H1 (cell line): ENCODE results near the gene EPB41L3. TPM values are rescaled to one million over a fixed set of nuclear protein-coding genes. Genes with fewer than 3 reads are reported as not detected.

Source experiments
- CTCF ChIA-PET: fragments of 300-600 bp; sonication (Branson Sonifier 250); formaldehyde crosslinking; loops from one replicate; lab custom pipeline; 2021; ENCODE audit not compliant: partially characterized antibody; lab: Charles Lee
- POLR2A ChIA-PET: fragments of 300-600 bp; sonication (Branson Sonifier 250); formaldehyde crosslinking; loops from one replicate; lab custom pipeline; 2021; ENCODE audit warnings: inconsistent platforms; ENCODE audit not compliant: partially characterized antibody; lab: Charles Lee
- DNase-seq, 2 experiments: peaks; one replicate each; pipeline versions ENCODE4 v3.0.0 to v3.0.0-alpha.2; 2010 to 2022; ENCODE audit warnings: low spot score in 2 of 2, low read depth in 1 of 2, mixed read lengths in 1 of 2
- FAIRE-seq: peaks from 2 replicates; lab custom pipeline; 2011; peaks lifted over from hg19 to GRCh38; lab: Jason Lieb, UNC
- H2AFZ ChIP-seq: 2 replicates; pipeline ENCODE4 v1.8.1; 2012; ENCODE audit warnings: low read length, inconsistent platforms
- H2AK5ac ChIP-seq: 2 replicates; pipeline ENCODE4 v1.6.1; 2013; ENCODE audit warnings: low read depth, low read length
- H2BK120ac ChIP-seq: replicated peaks from 2 replicates; pipeline ENCODE3; 2013; ENCODE audit warnings: low read depth, low read length, inconsistent platforms
- H2BK12ac ChIP-seq: 2 replicates; pipeline ENCODE4 v1.6.1; 2013; ENCODE audit warnings: low read depth, low read length
- H2BK15ac ChIP-seq: 2 replicates; pipeline ENCODE4 v1.6.1; 2013; ENCODE audit warnings: low read length
- H2BK20ac ChIP-seq: 2 replicates; pipeline ENCODE4 v1.6.1; 2013; ENCODE audit warnings: low read length
- H2BK5ac ChIP-seq: 2 replicates; pipeline ENCODE4 v1.6.1; 2013; ENCODE audit warnings: low read depth, low read length
- H3K14ac ChIP-seq: 2 replicates; pipeline ENCODE4 v1.6.1; 2013; ENCODE audit warnings: inconsistent platforms; ENCODE audit not compliant: insufficient read length
- H3K18ac ChIP-seq: 2 replicates; pipeline ENCODE4 v1.6.1; 2013; ENCODE audit warnings: low read length; ENCODE audit errors: extremely low read depth
- H3K23ac ChIP-seq: 2 replicates; pipeline ENCODE4 v1.6.1; 2013; ENCODE audit warnings: inconsistent platforms; ENCODE audit not compliant: insufficient read length
- H3K23me2 ChIP-seq: 2 replicates; pipeline ENCODE4 v1.6.1; 2013; ENCODE audit warnings: low read depth, low read length
- H3K27ac ChIP-seq: 2 replicates; pipeline ENCODE4 v1.6.1; 2011; ENCODE audit warnings: low read depth, low read length, inconsistent platforms
- H3K27me3 ChIP-seq, 4 experiments: replicated peaks in 1 of 4; 1 replicate in 1 of 4; 2 replicates in 3 of 4; pipeline versions ENCODE4 v1.6.1 to v1.8.1; 2011 to 2013; ENCODE audit warnings: low read length in 3 of 4, mild to moderate bottlenecking in 3 of 4, inconsistent platforms in 2 of 4, mixed read lengths in 2 of 4, moderate library complexity in 1 of 4; ENCODE audit not compliant: control insufficient read depth in 3 of 4, insufficient read depth in 3 of 4; ENCODE audit errors: extremely low read depth in 1 of 4
- H3K36me3 ChIP-seq, 4 experiments: 2 replicates each; pipeline versions ENCODE4 v1.6.1 to v1.8.1; 2011 to 2013; ENCODE audit warnings: mild to moderate bottlenecking in 4 of 4, low read length in 3 of 4, moderate library complexity in 2 of 4, control low read depth in 1 of 4, inconsistent platforms in 1 of 4; ENCODE audit not compliant: insufficient read depth in 4 of 4, control insufficient read depth in 2 of 4
- H3K4ac ChIP-seq: replicated peaks from 2 replicates; pipeline ENCODE3; 2013; ENCODE audit warnings: low read length, low read depth, mixed read lengths, inconsistent platforms; ENCODE audit not compliant: insufficient read length
- H3K4me1 ChIP-seq, 4 experiments: replicated peaks in 1 of 4; 1 replicate in 1 of 4; 2 replicates in 3 of 4; pipeline versions ENCODE4 v1.6.1 to v1.8.1; 2011 to 2013; ENCODE audit warnings: low read length in 3 of 4, inconsistent platforms in 2 of 4, mixed read lengths in 1 of 4; ENCODE audit not compliant: insufficient read depth in 4 of 4, control insufficient read depth in 3 of 4
- H3K4me2 ChIP-seq, 2 experiments: 2 replicates each; pipeline versions ENCODE4 v1.6.1 to v1.8.1; 2011 to 2013; ENCODE audit warnings: low read depth in 2 of 2, low read length in 2 of 2, control low read depth in 1 of 2, inconsistent platforms in 1 of 2, mild to moderate bottlenecking in 1 of 2; ENCODE audit not compliant: insufficient read depth in 1 of 2
- H3K4me3 ChIP-seq, 4 experiments: fragments of 200-600, 300-600 bp in 1 of 4; sonication (generic), shearing (Covaris generic), sonication (Bioruptor Twin) in 1 of 4; 2 replicates each; pipeline versions ENCODE4 v1.5.1 to v1.8.1; 2011 to 2016; ENCODE audit warnings: low read length in 4 of 4, low read depth in 3 of 4, control low read depth in 2 of 4, inconsistent platforms in 2 of 4, mild to moderate bottlenecking in 2 of 4, mixed read lengths in 1 of 4, moderate library complexity in 1 of 4; ENCODE audit not compliant: insufficient read depth in 2 of 4; ENCODE audit errors: extremely low read depth in 1 of 4
- H3K56ac ChIP-seq: replicated peaks from 2 replicates; pipeline ENCODE3; 2013; ENCODE audit warnings: low read depth, mild to moderate bottlenecking, mixed read lengths, low read length, inconsistent platforms; ENCODE audit not compliant: insufficient read length
- H3K79me1 ChIP-seq: 2 replicates; pipeline ENCODE4 v1.6.1; 2013; ENCODE audit warnings: low read depth, low read length, control low read depth
- H3K79me2 ChIP-seq, 2 experiments: 2 replicates each; pipeline versions ENCODE4 v1.6.1 to v1.8.1; 2012 to 2013; ENCODE audit warnings: low read length in 2 of 2, mild to moderate bottlenecking in 2 of 2, inconsistent platforms in 1 of 2; ENCODE audit not compliant: insufficient read depth in 2 of 2, control insufficient read depth in 1 of 2
- H3K9ac ChIP-seq, 4 experiments: replicated peaks in 1 of 4; 1 replicate in 1 of 4; 2 replicates in 3 of 4; pipeline versions ENCODE4 v1.6.1 to v1.8.1; 2011 to 2013; ENCODE audit warnings: low read depth in 3 of 4, low read length in 3 of 4, control low read depth in 2 of 4, mild to moderate bottlenecking in 2 of 4, moderate library complexity in 2 of 4, inconsistent platforms in 1 of 4; ENCODE audit errors: extremely low read depth in 1 of 4
- H3K9me3 ChIP-seq, 2 experiments: 2 replicates each; pipeline versions ENCODE4 v1.6.1 to v1.8.1; 2012 to 2013; ENCODE audit warnings: mild to moderate bottlenecking in 2 of 2, moderate library complexity in 2 of 2, control low read depth in 1 of 2, inconsistent platforms in 1 of 2, low read depth in 1 of 2, low read length in 1 of 2, mixed read lengths in 1 of 2; ENCODE audit not compliant: insufficient read depth in 2 of 2
- H4K20me1 ChIP-seq, 2 experiments: replicated peaks in 1 of 2; 2 replicates each; pipeline versions ENCODE3 to v1.8.1; 2011 to 2013; ENCODE audit warnings: inconsistent platforms in 2 of 2, low read length in 2 of 2, mild to moderate bottlenecking in 1 of 2; ENCODE audit not compliant: insufficient read depth in 2 of 2, control insufficient read depth in 1 of 2
- H4K5ac ChIP-seq: 2 replicates; pipeline ENCODE4 v1.6.1; 2013; ENCODE audit warnings: low read length, low read depth, mixed read lengths, inconsistent platforms; ENCODE audit not compliant: insufficient read length
- H4K8ac ChIP-seq: 2 replicates; pipeline ENCODE4 v1.8.0; 2013; ENCODE audit warnings: mild to moderate bottlenecking, moderate library complexity, low read length, inconsistent platforms; ENCODE audit not compliant: insufficient read depth; ENCODE audit errors: extremely low read depth
- H4K91ac ChIP-seq: replicated peaks from 2 replicates; pipeline ENCODE3; 2013; ENCODE audit warnings: low read length, mixed read lengths, inconsistent platforms; ENCODE audit not compliant: insufficient read length
- EP300 ChIP-seq, 2 experiments: IDR thresholded peaks; 1 replicate in 1 of 2; 2 replicates in 1 of 2; pipeline ENCODE4 v1.6.1; 2011 to 2012; ENCODE audit warnings: low read depth in 2 of 2, low read length in 2 of 2, mild to moderate bottlenecking in 2 of 2, borderline replicate concordance in 1 of 2, inconsistent platforms in 1 of 2, moderate library complexity in 1 of 2
- HDAC2 ChIP-seq, 2 experiments: fragments of 300-600 bp in 1 of 2; sonication (generic) in 1 of 2; IDR thresholded peaks; 2 replicates each; pipeline ENCODE4 v1.6.1; 2011 to 2012; ENCODE audit warnings: low read depth in 2 of 2, low read length in 2 of 2, mild to moderate bottlenecking in 2 of 2, moderate library complexity in 2 of 2, borderline replicate concordance in 1 of 2, inconsistent platforms in 1 of 2
- KDM4A ChIP-seq: IDR thresholded peaks from one replicate; pipeline ENCODE4 v1.7.1; 2012; ENCODE audit warnings: low read depth, mild to moderate bottlenecking, moderate library complexity, low read length, inconsistent platforms; ENCODE audit not compliant: severe bottlenecking
- MAX ChIP-seq: IDR thresholded peaks from 2 replicates; pipeline ENCODE4 v1.6.1; 2012; ENCODE audit warnings: inconsistent platforms
- SAP30 ChIP-seq: fragments of 300-600 bp; sonication (generic); IDR thresholded peaks from 2 replicates; pipeline ENCODE4 v1.7.1; 2012; ENCODE audit warnings: low read length, moderate library complexity, mild to moderate bottlenecking, inconsistent platforms; ENCODE audit not compliant: insufficient read depth, insufficient replicate concordance
- SP2 ChIP-seq: IDR thresholded peaks from 2 replicates; pipeline ENCODE4 v1.6.1; 2012; ENCODE audit warnings: mild to moderate bottlenecking, low read length, inconsistent platforms
- SP4 ChIP-seq: IDR thresholded peaks from 2 replicates; pipeline ENCODE4 v1.6.1; 2012; ENCODE audit warnings: low read length, inconsistent platforms
- TAF1 ChIP-seq: IDR thresholded peaks from 2 replicates; pipeline ENCODE4 v1.6.1; 2011; ENCODE audit warnings: mild to moderate bottlenecking, low read depth, low read length
- TAF7 ChIP-seq: optimal IDR thresholded peaks from 2 replicates; pipeline ENCODE3; 2011; ENCODE audit warnings: low read depth, mild to moderate bottlenecking, inconsistent platforms, low read length, moderate library complexity, borderline replicate concordance
- WGBS, 2 experiments: shearing (Covaris generic) in 1 of 2; methylation state at CpG; one replicate each; pipeline versions ENCODE4 v1.1.6 to v1.1.7; 2013 to 2015; ENCODE audit warnings: low lambda C conversion rate in 2 of 2, mixed read lengths in 2 of 2, inconsistent platforms in 1 of 2, low coverage in 1 of 2, missing lambda C conversion rate in 1 of 2; ENCODE audit not compliant: insufficient replicate concordance in 2 of 2, insufficient coverage in 1 of 2, insufficient read length in 1 of 2; ENCODE audit errors: extremely low coverage in 1 of 2, missing lambda C conversion rate in 1 of 2; 5-methylcytosine and 5-hydroxymethylcytosine counted together
- polyA plus RNA-seq, 7 experiments: library from polyadenylated mRNA; depleted of rRNA in 3 of 7; stranded (reverse) in 5 of 7; unstranded in 2 of 7; fragments of >200 nt in 5 of 7; fragments of 200-250 nt in 2 of 7; gene quantifications; 1 replicate in 5 of 7; 2 replicates in 1 of 7; 4 replicates in 1 of 7; pipeline versions ENCODE4 v1.2.1 to v1.2.3, GENCODE V29; 2011 to 2013; ENCODE audit warnings: missing spikeins in 2 of 7, mixed read lengths in 2 of 7
- total RNA-seq: library from RNA; stranded (reverse); fragmentation: NEBNext Ultra II Directional; extraction: Animal tissue kit (Norgen Biotek cat#: 25700); gene quantifications from 2 replicates; pipeline ENCODE4 v1.2.1, GENCODE V29; 2021

The EPB41L3 gene
- total and polyA plus RNA-seq, 2 of the 8 experiments (the other 6 are each of a cell fraction or from before 2014, with no cell fraction given), result 7.9 to 16.1 TPM

- Histone ChIP-seq H3K79me2 (no peaks in the 10 kb centered on the region), H3K9ac (no peak overlapping the region), H2AK5ac (no peak overlapping the region), H3K56ac (no peak overlapping the region), H3K79me1 (no peaks in the 10 kb centered on the region), H3K4me2 (no peak overlapping the region), H2BK12ac (peak overlapping the region; percentile 21; the same call in 1 of the 2 replicates), H3K4me1 (no peaks in the 10 kb centered on the region; a peak in 1 of 7 replicates), H2AFZ (no peak overlapping the region), H3K23ac (no peak overlapping the region), H3K27ac (no peak overlapping the region), H3K4ac (no peak overlapping the region), H2BK15ac (no peak overlapping the region), H3K27me3 (no peaks in the 10 kb centered on the region), H3K9me3 (no peaks in the 10 kb centered on the region), H3K18ac (no peak overlapping the region), H4K20me1 (no peaks in the 10 kb centered on the region), H3K4me3 (no peak overlapping the region), H3K36me3 (no peaks in the 10 kb centered on the region), H4K5ac (no peak overlapping the region), H2BK20ac (no peak overlapping the region), H2BK120ac (no peak overlapping the region), H2BK5ac (no peak overlapping the region), H4K91ac (no peak overlapping the region), H3K23me2 (no peaks in the 10 kb centered on the region), H3K14ac (no peak overlapping the region), H4K8ac (no peak overlapping the region)
- ChIA-PET POLR2A (no interaction called here), CTCF (interaction anchor here (1.0 kb wide), 1 partner anchor 9 kb away, joined by 3 read pairs; no protein-coding TSS in a partner anchor)
- TF ChIP-seq SP4 (no peak), TAF1 (no peak), SP2 (no peak), EP300 (IDR thresholded peaks at IDR 0.05; ENCODE audit: borderline replicate concordance in 1 of 2, low read depth in 2 of 2, low read length in 2 of 2) (no peak), KDM4A (no peak), TAF7 (no peak), SAP30 (no peak), MAX (no peak), HDAC2 (IDR thresholded peaks at IDR 0.05; ENCODE audit: borderline replicate concordance in 1 of 2, low read depth in 2 of 2, low read length in 2 of 2) (no peak)
- 70% methylated on average over 3 of the region's 3 CpGs; no CpG with 5 or more reads in 1 of the 2 experiments for WGBS, 2 experiments
- DNase-seq, result no peak
- no peak for FAIRE-seq
Observed at GRCh38 chr18:5568416-5568815, 24.6 kb upstream of the EPB41L3 start.
